Smooth muscle cell (in vitro differentiated cells): ENCODE data around the gene TRIM9. TPM values are rescaled to one million over a fixed set of nuclear protein-coding genes. Genes with fewer than 3 reads are reported as not detected.

Experiments used
- DNase-seq: peaks from one replicate; lab custom pipeline; 2025; ENCODE audit not compliant: unreplicated experiment; lab: John Stamatoyannopoulos, UW
- H2AFZ ChIP-seq: fragments of 200-600 bp; sonication (generic); 2 replicates; pipeline ENCODE4 v1.6.0; 2016; ENCODE audit warnings: antibody characterized with exemption, low read depth, mild to moderate bottlenecking
- H3F3A ChIP-seq: fragments of 200-600 bp; sonication (generic); 2 replicates; pipeline ENCODE4 v1.6.0; 2017; ENCODE audit warnings: antibody characterized with exemption, low read depth
- H3K27ac ChIP-seq: fragments of 200-600 bp; sonication (generic); 2 replicates; pipeline ENCODE4 v1.5.1; 2016; ENCODE audit warnings: low read depth, mild to moderate bottlenecking
- H3K27me3 ChIP-seq: fragments of 200-600 bp; sonication (generic); 2 replicates; pipeline ENCODE4 v1.6.1; 2016; ENCODE audit warnings: low read depth, mild to moderate bottlenecking
- H3K36me3 ChIP-seq: fragments of 200-600 bp; sonication (generic); 2 replicates; pipeline ENCODE4 v1.5.1; 2016; ENCODE audit warnings: low read depth
- H3K4me1 ChIP-seq: fragments of 200-600 bp; sonication (generic); 2 replicates; pipeline ENCODE4 v1.5.1; 2016; ENCODE audit warnings: low read depth
- H3K4me2 ChIP-seq: fragments of 200-600 bp; sonication (generic); 2 replicates; pipeline ENCODE4 v1.6.0; 2016; ENCODE audit warnings: mild to moderate bottlenecking
- H3K4me3 ChIP-seq: fragments of 200-600 bp; sonication (generic); 2 replicates; pipeline ENCODE4 v1.5.1; 2016; ENCODE audit warnings: mild to moderate bottlenecking
- H3K79me2 ChIP-seq: fragments of 200-600 bp; sonication (generic); 2 replicates; pipeline ENCODE4 v1.6.0; 2016; ENCODE audit warnings: low read depth, mild to moderate bottlenecking
- H3K9ac ChIP-seq: fragments of 200-600 bp; sonication (generic); 2 replicates; pipeline ENCODE4 v1.6.0; 2016; ENCODE audit warnings: low read depth
- H3K9me3 ChIP-seq: fragments of 200-600 bp; sonication (generic); replicated peaks from 2 replicates; pipeline ENCODE4 v1.5.1; 2016; ENCODE audit warnings: low read depth
- H4K20me1 ChIP-seq: fragments of 200-600 bp; sonication (generic); 2 replicates; pipeline ENCODE4 v1.6.0; 2016; ENCODE audit warnings: low read depth
- WGBS: methylation state at CpG from one replicate; pipeline ENCODE4 v1.1.7; 2016; ENCODE audit warnings: low lambda C conversion rate; 5-methylcytosine and 5-hydroxymethylcytosine counted together
- polyA plus RNA-seq: library from polyadenylated mRNA; unstranded; fragments of >200 nt; fragmentation: Nextera tagmentation; extraction: Ambion mirVana; gene quantifications from 2 replicates; pipeline ENCODE4 v1.2.1, GENCODE V29; 2016
- total RNA-seq: library from RNA; depleted of rRNA; stranded (reverse); fragments of >200 nt; gene quantifications from 2 replicates; pipeline ENCODE4 v1.2.3, GENCODE V29; 2014
- TF ChIP-seq, protein P1 (sequence below): fragments of 200-600 bp; sonication (generic); IDR thresholded peaks from 2 replicates; pipeline ENCODE4 v1.5.1; 2017; ENCODE audit warnings: borderline replicate concordance, mild to moderate bottlenecking, antibody characterized with exemption; ENCODE audit not compliant: insufficient read depth, poor library complexity, severe bottlenecking

The TRIM9 gene
- total and polyA plus RNA-seq, 2 experiments from 2014 or later: 0.57 to 1.5 TPM

DNA sequence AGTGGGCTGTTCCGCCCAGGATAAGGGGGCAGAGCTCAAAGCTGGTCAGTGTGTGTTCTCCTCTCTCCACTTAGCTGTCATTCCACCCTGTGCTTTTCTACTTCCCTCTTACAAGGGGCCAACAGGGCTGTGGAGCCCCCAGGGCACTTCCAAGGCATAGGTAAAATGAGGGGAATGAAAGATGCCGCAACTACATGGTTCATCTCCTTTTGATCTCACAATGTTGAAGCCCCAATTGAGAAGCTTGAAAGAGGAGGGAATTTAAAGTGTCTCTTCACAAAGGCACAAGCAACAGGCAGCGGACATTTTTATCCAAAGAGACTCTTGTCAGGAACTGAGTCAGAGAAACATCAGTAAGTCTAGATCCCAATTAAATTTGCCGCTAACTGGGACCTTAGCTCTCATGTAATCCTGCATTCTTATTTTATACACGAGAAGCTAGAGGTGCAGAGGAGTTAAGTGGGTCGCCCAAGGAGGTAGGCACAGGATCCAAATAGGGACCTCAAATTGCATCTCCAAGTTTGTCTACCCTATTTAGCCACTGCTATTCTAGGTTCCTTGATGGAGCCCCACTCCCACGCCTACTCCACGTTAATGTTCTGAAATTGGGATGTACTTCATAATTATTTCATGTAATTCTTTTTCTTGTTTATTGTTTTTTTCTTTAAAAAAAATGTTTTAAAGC, 20.1 kb downstream of the TRIM9 start:
- WGBS: 93% methylated on average over 8 of the region's 8 CpGs
- Histone ChIP-seq H3K9ac (no peak overlapping the region), H3K4me1 (no peaks in the 10 kb centered on the region), H3F3A (no peaks in the 10 kb centered on the region), H3K27me3 (no peaks in the 10 kb centered on the region), H3K36me3 (no peaks in the 10 kb centered on the region), H4K20me1 (no peaks in the 10 kb centered on the region), H3K4me2 (no peak overlapping the region), H3K9me3 (no peaks in the 10 kb centered on the region), H3K4me3 (no peak overlapping the region), H3K27ac (no peak overlapping the region), H2AFZ (no peak overlapping the region), H3K79me2 (no peaks in the 10 kb centered on the region)
- no peak for DNase-seq
- TF ChIP-seq, protein P1, sequence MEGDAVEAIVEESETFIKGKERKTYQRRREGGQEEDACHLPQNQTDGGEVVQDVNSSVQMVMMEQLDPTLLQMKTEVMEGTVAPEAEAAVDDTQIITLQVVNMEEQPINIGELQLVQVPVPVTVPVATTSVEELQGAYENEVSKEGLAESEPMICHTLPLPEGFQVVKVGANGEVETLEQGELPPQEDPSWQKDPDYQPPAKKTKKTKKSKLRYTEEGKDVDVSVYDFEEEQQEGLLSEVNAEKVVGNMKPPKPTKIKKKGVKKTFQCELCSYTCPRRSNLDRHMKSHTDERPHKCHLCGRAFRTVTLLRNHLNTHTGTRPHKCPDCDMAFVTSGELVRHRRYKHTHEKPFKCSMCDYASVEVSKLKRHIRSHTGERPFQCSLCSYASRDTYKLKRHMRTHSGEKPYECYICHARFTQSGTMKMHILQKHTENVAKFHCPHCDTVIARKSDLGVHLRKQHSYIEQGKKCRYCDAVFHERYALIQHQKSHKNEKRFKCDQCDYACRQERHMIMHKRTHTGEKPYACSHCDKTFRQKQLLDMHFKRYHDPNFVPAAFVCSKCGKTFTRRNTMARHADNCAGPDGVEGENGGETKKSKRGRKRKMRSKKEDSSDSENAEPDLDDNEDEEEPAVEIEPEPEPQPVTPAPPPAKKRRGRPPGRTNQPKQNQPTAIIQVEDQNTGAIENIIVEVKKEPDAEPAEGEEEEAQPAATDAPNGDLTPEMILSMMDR: no peak

DNA sequence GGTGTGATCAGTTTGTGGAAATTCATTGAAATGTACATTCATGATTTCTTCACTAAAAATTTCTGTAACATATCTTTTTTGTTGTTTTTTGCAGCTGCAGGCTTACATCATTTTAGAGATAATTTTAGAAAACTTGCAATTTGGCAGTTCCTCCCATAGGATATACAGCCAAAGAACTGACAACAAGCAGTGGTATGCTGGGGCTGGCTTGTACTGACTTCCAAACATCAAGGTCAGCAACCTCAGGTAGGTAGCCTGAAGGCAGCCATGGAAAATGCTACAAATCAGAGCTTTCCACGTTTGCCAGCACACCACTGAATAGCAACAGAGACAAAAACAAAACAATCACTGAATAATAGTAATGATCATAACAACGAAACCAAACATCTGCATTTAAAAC, 21.2 kb downstream of the TRIM9 start:
- WGBS: 82% methylated on average over 2 of the region's 2 CpGs
- H3K27me3 ChIP-seq: no peaks in the 10 kb centered on the region

DNA sequence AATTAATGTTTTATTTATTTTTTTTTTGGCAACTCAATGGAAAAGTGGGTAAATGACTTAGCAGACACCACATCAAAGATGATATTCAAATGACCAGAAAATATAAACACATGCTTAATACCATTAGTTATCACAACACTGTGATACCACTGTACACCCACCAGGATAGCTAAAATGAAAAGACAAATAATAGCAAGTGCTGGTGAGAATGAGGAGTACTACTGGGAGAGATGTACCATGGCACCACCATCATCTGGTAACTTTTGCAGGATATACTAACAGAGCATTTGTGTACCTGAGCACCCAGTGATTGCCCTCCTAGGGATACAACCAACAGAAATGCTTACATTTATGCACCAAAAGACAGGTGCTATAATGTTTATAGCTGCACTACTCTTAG, 21.9 kb downstream of the TRIM9 start:
- H3K4me1 ChIP-seq: no peaks in the 10 kb centered on the region
- no peaks in the 10 kb centered on the region for H3K79me2 ChIP-seq
- no peak overlapping the region for H3K27ac ChIP-seq
- no peak overlapping the region for H2AFZ ChIP-seq
- DNase-seq: no peak
- no peak overlapping the region for H3K9ac ChIP-seq
- H3F3A ChIP-seq: no peaks in the 10 kb centered on the region
- no peak overlapping the region for H3K4me2 ChIP-seq
- no peak overlapping the region for H3K4me3 ChIP-seq
- TF ChIP-seq, protein P1: no peak
- no peaks in the 10 kb centered on the region for H3K27me3 ChIP-seq
- H4K20me1 ChIP-seq: no peaks in the 10 kb centered on the region
- H3K9me3 ChIP-seq: no peaks in the 10 kb centered on the region
- no peaks in the 10 kb centered on the region for H3K36me3 ChIP-seq

More for the DNA sequence above, 21.2 kb downstream of the TRIM9 start:
- Histone ChIP-seq H3K79me2 (no peaks in the 10 kb centered on the region), H3K4me3 (no peak overlapping the region), H3K4me1 (no peaks in the 10 kb centered on the region), H3K27ac (no peak overlapping the region), H3K36me3 (no peaks in the 10 kb centered on the region), H2AFZ (no peak overlapping the region), H3K9me3 (no peaks in the 10 kb centered on the region), H3K4me2 (no peak overlapping the region), H4K20me1 (no peaks in the 10 kb centered on the region), H3K9ac (no peak overlapping the region), H3F3A (no peaks in the 10 kb centered on the region)
- no peak for DNase-seq
- TF ChIP-seq, protein P1: no peak

DNA sequence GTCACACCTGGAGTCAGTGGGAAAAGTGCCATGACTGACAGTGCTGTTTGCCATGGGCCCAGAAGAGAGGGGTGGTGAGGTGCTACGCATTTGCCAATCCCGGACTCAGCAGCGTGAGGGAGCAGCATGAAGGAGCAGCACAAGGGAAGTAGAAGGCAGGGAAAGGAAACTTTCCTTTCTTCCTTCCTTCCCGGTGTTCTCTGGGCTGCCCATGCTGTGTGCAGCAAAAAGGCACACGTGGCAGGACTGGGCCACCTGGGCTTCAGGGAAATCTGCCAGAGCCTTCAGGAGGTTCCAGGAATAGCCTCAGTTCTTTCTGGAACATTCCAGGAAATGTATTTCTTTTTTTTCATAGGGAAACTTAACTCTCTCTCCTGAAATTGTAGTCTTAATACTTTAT, 23.0 kb downstream of the TRIM9 start:
- Histone ChIP-seq H3F3A (no peaks in the 10 kb centered on the region), H3K4me2 (no peak overlapping the region), H4K20me1 (no peaks in the 10 kb centered on the region), H2AFZ (no peak overlapping the region), H3K79me2 (no peaks in the 10 kb centered on the region), H3K27me3 (no peaks in the 10 kb centered on the region), H3K27ac (no peak overlapping the region), H3K9me3 (no peaks in the 10 kb centered on the region), H3K36me3 (no peaks in the 10 kb centered on the region), H3K4me1 (no peaks in the 10 kb centered on the region), H3K4me3 (no peak overlapping the region), H3K9ac (no peak overlapping the region)
- DNase-seq: no peak
- 92% methylated on average over 5 of the region's 5 CpGs for WGBS
- TF ChIP-seq, protein P1: no peak
